NCI-H1092 (cell line): Measurements from ENCODE around the gene MREG.

Experiments used
- DNase-seq: peaks from one replicate; lab custom pipeline; 2025; lab: John Stamatoyannopoulos, UW

The MREG gene, protein sequence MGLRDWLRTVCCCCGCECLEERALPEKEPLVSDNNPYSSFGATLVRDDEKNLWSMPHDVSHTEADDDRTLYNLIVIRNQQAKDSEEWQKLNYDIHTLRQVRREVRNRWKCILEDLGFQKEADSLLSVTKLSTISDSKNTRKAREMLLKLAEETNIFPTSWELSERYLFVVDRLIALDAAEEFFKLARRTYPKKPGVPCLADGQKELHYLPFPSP

DNA sequence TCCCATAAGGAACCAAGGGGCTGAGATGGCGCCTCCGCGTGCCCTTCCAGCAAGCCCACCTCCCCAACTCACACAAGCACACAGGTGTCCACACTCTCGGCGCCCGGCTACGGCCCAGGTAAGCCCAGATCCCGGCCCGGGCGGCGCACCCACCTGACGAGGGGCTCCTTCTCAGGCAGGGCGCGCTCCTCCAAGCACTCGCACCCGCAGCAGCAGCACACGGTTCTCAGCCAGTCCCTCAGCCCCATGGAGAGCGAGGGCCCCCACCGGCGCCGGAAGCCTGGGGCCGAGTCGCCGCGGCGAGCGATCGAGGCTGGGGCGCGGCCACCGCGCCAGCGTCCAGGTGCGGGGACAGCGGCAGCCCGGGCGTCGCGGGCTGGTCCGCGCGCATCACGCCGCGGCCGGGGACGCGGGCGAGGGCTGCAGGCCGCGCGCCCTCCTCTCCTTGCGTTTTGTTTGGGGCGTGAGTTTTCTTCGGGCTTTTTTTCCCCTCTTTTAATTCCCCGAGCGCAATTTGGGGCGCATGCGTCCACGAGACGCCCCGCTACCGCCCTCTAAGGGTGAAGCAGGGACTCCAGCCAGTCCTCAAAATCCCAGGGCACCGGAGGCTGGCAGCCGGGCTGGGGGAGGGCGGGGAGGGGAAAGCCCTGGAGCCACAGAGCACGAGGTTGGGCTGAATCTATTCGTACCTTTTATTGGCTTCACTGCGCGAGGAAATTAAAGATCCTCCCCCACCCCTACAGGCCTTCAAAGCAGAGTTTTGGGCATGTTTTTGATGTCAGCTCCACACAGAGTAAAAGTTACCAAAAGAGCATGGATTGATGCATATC, at the start of gene MREG:
Gene MREG, minus strand, starts transcription at position 472 of the 830 bp plus-strand sequence. Its CDS starts 224 bp downstream, at position 248.
- DNase-seq: peak; percentile 71

DNA sequence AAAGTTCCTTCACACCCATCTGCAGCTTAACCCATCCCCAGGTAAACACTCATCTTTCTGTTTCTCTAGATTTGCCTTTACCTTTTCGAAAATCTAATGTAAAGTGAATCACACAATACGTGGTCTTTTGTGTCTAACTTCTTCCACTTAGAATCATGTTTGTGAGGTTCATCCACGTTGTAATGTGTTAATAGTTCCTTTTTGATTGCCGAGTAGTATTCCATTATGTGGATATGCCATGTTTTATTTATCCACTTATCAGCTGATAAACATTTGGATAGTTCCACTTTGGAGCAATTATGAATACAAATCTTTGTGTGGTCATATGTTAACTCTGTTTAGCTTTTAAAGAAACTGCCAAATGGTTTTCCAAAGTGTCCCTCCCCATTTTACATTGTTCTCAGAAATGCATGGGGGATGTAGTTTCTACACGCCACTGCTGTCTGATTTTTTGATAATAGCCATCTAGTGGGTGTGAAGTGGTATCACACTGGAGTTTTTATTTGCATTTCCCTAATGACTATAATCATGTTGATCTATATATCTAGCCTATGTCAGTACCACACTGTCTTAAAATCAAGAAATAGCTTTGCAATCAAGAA, 46.0 kb upstream of the MREG start:
- no peak for DNase-seq

DNA sequence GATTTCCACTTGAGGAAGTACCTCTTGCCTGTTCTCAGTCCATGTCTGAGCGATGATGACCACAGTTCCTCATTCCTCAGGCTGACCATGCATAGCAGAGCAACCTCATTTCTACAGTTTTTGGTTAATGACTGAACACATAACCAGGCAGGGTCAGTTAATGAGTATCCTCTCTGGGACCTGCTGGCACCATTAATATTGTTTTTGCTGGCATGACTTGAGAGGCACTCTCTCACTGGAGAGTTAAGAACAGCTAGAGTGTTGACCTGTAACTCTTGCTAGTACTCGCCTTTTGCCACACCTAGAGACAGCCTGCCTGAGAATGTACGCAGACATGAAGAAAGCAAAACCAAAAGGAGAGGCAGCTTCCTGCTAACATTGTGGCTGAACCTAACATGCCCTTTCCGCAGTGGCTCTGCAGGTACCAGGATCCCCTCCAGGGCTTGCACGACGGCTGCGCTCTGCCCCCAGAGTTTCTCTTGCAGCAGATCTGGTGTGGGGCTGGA, 44.4 kb upstream of the MREG start:
- DNase-seq: no peak

DNA sequence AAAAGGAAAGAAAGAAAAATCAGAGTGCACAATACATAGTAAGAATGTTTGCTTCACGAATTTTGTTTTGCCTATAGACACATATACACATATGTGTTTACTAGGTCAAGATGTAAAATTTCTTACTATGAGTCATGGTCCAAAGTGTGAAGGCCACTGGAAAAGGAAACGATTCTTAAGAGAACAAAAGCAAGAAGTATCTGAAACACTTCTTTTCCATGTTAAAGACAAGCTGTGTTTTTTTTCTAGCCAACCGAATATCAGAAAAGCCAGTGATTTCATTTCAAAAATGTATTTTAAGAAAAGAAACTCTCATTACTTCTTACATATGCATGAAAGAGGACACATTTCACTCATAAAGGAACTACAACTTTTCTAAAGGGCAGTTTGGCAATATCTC, 43.4 kb upstream of the MREG start:
- DNase-seq: no peak

DNA sequence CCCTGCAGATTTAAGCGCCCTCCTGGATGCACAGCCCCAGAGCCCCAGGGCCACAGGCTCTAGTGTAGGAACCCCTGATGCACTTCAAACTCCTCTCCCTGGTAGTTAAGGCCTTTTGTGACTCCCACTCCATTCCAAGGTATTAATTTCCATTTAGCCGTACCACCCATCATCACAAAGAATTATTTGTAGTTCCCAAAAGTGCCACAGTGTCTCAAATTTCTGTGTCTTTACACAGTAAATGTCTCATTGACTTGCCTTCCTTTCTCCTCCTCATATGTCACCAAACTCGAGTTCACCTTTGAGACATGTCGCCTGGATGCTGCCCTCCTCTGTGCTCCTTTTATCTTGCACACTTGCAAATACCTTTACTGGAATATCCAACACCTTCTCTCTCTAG, 42.3 kb upstream of the MREG start:
- DNase-seq: no peak

DNA sequence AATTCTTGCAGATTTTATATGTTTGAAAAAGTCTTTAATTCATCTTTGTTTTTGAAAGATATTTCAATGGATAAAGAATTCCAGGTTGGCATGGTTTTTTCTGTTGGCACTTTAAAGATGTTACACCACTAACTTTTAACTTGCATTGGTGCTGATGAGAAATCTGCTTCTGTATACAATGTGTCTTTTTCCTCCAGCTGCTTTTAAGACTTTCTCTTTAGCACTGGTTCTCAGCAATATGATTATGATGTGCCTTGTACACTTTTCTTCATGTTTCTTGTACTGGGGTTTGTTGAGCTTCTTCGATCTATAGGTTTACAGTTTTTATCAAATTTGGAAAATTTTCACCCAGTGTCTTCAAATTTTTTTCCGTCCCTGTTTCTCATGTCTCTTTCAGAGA, 39.1 kb upstream of the MREG start:
- DNase-seq: no peak

DNA sequence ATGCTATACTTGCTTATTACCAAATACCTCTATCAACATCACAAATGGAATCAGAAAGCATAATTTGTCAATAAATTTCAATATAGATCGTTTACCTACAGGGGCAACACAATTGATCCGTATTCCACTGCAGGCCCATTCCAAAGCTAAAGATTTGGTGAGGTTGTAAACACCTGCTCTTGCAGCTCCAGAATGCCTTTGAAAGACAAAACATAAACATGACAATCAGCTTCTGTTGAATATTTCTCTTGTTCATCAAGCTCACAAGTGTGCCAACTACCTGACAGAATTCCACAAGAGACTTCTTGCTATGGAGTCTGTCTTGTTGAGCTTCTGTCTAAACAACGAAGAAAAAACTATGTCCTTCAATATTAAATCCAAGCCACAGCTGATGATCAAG, 38.0 kb upstream of the MREG start:
- DNase-seq: no peak

DNA sequence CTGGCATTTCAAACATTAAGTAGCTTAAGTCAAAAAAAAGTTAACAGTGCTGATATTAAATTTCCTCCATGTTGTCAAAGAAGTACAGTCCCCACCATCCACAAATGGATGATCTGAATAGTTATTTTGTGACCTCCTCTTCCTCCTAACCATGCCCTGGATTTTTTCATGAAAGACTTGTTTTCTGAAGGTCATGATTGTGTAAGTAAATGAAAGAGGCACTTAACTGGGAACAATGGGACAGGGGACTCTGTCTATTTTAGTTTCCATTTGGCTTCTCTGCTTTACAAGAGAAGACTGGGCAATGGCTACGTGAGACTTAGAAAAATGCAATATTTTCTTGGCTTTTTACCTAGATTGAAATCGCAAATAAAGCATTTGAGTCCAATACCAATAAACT, 36.1 kb upstream of the MREG start:
- no peak for DNase-seq

DNA sequence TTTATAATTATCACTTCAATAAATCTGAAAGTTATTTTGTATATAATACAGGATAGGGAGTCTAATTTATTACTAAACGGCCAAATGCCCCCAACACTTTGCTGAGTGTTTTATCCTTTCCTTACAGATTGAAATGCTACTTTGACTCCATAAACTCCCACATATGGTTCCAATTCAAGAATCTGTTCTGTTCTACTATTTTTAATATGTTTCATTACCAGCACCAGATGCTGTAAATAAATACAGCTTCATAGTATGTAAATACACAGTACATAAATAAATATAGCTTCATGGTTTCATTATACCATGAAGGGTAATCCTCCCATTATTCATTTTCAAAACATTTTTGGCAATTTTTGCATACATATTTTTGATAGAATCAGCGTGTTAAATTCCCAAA, 34.0 kb upstream of the MREG start:
- DNase-seq: no peak

DNA sequence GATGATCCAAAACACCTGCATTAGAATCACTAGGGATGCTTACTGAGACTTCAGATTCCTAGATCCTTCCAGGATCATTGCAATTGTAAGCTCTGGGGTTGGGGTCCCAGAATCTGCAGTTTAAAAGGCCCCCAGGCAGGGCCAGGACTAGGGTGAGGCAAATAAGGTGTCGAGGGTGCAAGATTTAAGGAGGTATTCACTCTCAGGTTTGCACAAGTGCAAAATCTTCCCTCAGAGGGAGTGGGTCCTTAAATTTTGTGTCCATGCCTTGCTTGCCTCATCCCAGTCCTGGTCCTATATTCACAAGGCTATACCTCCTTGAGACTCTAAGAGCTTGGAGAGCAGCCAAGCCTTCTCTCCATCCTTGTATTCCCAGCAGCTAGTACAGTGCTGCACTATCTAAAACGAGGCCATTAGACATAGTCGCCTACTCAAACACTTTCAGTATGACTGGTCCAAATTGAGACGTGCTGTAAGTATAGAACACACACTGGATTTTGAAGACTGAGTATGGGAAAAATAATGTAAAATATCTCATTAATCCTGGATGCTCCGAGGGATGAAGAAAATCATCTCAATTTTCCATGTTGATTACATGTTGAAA, 31.6 kb upstream of the MREG start:
- DNase-seq: no peak

DNA sequence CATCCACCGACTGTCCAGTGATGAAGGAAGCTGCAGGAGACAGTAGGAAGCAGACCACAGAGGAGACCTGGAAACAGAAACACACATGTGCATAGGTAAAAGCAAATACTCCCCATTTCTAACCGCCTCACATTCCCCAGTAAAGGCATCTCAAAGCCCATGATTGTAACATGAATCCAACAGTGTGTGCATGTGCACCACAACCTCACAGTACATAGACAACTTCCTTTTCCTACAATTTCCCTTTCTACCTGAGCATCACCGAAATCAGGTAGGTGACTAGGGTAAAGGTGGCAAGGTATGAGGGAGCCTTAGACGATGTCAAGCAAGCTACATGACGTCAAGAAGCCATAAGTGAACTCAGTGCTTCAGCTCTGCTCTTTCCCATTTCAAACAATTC, 30.6 kb upstream of the MREG start:
- no peak for DNase-seq

DNA sequence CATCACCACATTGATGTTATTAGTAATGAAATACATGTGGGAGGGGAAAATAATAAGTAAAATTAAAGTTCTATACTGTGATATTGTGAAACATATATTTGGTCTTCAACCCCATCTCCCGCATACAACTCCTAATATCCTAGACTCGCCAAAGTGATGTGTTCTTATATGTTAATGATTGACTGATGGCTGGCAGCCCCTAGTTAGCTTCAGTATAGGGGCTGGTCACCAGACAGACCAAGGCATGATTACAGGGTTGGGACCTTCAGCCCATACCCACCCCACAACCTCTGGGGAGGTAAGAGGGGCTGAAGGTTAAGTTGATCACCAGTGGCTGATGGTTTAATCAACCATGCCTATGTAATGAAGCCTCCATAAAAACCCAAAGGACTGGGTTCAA, 28.1 kb upstream of the MREG start:
- DNase-seq: no peak

DNA sequence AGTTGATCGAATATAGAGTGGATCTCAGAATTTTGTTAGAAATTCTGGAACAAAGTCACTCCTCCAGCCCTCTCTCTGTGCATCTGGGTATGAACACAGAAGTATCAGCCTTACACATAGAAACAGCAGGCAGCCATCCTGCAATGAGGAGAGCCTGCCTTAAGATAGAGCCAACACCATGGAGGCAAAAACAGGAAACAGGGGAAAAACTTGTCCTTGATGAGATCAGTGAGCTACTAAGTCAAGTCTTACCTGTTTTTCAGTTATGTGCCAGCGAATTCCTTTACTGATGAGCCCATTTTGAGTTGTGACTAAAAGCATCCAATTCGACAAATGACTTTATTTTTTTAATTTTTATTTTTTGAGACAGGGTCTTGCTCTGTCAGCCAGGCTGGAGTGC, 26.6 kb upstream of the MREG start:
- no peak for DNase-seq

DNA sequence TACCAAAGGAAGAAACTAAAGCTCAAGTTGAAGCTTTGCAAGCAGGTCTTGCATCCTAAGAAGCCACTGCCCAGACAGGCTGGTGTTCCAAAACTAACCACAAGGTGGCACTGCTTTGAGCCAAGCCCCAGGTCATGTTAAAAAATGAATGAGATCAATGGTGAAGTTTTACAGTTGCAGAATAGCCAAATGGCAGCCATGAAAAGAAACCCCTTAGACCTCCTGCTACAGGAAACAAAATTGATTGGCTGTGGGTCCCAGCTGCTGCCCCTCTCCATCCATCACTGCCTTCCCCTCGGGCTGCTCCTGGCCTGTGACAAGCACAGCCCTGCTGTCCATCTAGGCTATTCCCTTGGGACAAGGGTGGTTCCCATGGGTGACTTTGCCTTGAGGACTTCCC, 20.7 kb upstream of the MREG start:
- DNase-seq: no peak

DNA sequence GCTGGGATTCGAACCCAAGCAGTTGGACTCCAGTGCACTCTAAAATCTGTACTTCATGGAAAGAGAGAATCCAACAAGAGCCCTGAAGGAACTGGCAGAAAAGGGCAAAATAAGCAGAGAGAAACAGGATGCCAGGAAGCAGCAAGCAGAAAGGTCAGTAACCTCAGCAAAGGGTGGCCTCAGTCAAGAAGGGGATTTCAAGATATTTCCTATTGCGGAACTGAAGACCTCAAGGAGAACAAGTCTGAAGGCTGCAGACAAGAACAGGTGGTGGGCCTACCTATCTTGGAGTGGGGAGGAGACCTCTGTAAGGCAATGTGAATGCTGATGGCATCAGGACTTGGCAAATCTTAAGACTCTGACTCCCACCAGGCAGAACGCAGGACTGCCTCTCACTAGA, 20.1 kb upstream of the MREG start:
- no peak for DNase-seq

DNA sequence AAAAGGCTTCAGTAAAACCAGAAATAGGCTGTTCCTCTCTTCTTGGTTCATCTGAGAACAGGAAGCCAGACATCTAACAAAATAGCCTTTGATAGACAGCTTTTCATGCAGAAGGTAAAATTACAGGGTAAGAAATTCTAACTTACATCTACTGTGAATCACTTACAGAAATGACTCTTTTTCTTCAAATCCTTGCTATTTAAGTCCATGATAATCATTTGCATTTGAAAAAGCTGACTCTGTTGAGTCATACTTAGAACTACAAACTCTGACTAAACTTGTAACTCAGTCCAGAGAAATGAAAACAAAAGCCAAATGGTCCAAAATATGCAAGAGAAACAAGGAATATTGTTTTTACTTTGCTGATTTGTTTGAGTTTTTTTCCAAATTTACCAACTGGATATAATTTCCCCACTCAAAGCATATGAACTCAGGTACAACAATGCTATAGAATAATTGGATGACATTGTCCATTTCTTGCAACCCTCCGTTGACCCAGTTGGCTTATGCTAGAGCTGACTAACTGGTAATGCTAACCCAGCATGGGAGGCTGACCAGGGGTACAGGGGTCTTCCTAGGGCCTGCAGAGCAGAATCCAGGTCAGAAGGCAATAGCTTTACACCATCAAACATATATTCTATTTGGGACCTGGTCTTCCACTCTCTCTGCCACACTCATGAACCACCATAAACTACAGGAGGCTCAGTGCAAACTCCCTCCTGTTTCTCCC, 18.8 kb upstream of the MREG start:
- no peak for DNase-seq

DNA sequence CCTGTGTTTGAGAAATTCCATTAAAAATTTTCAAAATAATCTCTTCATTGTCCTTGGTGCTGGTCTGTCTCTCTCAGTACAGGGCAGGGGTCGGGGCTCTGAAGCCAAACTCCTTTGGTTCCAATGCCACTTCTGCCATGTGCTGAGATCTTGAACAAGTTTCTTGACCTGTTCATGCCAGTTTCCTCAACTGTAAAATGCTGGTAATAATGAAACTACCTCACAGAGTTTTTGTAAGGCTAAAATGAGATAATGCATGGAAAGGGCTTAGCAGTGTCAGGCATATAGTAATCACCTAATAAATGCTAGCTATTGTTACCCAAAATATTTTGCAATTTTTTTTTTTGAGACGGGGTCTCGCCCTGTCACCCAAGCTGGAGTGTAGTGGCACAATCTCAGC, 16.9 kb upstream of the MREG start:
- DNase-seq: no peak

DNA sequence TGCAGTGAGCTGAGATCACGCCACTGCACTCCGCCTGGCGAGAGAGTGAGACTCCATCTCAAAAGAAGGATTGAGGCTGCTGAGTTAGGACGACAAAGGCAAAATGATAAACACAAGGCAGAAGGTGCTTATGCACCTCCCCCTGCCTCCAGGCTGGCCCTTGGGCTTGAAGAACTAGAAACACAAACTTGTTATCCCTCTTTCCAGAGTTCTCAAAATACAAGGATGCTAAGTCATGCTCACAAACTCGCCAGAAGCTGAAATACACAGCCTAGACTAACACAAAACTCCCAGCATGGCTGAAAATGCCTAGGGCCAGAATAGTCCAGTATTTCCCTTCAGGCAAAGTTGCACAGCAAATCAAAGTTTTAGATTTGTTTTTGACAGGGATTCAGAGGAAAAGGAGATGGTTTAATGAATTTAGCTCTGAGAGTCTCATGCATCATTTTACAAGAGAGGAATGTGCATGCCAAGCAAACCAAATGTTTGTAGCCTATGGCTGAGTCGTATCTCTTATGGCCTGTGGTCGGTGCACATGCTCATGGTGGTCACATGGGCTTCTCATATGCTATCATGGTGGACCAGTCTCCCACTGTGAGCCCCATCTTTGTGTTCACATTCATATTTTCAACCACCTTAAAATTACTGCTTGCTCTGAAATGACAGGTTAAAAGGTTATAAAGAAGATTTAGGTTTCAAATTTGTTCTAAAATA, 16.2 kb upstream of the MREG start:
- no peak for DNase-seq

DNA sequence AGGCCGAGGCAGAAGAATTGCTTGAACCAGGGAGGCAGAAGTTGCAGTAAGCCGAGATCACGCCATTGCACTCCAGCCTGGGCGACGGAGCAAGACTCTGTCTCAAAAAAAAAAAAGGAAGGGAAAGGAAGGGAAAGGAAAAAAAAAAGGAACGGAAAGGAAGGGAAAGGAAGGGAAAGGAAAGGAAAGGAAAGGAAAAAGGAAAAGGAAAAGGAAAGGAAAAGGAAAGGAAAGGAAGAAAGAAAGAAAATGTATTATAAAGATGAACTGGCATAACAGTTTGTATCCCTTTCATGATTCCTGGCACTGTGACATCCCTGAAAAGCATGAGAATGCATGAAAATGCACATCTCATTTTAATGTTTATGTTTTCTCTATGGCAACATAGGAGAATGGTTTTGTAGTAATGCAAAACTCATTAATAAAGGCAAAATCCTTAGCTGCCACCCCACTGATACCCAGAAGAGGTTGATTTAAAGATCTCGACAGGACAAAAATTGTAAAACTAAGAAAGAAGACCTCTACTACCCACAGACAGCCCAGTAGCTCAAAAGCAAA, 11.5 kb upstream of the MREG start:
- no peak for DNase-seq

DNA sequence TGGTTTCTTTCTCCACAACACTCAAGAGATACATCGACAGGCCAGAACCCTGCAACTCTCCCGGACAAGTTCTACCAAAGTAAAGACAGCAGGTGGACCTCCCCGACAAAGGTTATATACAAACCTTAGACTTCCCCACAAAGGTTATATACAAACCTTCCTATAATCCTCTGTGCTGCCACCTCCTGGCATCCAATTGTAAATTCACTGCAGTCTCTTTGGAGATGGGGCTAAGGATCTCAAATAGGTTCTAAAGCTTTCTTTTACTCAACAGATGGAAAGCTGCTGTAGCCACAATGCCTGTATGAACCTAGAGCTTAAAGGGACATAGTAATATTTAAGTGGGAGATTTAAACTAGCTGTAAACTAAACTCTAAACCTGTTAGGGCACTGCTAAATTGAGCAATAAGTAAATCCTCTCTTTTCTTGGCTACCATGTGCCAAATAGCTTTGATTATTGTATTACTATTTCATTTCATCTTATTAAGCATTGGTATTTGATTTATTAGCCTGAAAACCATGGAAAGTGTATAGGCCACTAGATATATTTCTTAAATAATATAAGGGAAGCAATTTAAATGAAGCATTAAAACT, 9.8 kb upstream of the MREG start:
- DNase-seq: no peak
